ENCODE data around the gene SMIM13.

DNA sequence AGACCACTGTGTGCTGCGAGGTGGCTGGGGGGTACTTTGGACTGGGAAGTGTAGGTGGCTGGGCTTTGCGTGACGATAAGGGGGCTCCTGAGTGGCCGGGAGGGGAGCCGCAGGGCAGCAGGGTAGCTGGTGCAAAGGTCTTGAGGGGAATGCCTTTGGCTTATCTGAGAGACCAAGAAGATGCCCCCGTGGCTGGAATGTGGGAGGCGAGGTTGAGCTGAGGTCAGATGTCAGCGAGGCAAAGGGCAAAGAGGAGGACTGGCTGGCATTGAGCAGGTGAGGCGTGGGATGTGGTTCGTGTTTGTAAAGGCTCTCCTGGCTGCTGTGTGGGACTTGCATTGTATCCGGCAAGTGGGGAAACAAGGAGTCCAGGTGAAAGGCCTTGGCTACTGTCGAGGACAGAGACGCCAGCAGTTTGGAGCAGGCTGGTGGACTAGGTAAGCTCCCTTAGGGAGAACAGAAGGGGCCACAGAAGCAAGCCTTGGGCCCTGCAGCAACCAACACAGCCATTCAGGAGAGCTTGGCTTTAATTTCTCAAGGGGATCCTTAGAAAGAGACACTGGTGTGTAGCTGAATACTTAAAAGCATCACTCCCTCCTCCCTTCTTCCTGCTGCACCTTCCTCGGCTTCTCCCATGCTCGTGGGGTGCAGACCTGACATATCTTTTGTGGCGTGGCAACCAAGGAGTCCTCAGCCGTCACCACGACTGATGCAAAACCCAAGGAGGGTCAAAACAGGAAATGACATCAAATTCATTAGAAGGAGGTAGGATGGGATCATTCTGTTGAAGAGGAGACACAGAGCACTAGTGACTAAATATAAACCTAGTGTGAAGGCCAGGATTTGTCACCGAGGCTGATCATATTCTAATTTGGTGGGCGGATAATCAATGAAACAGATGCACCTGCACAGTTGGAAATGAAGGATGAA is 71.3 kb downstream of the SMIM13 start:
- no peak for TF ChIP-seq POLR2A (IDR thresholded peaks at IDR 0.05)
- TF ChIP-seq, protein P1, sequence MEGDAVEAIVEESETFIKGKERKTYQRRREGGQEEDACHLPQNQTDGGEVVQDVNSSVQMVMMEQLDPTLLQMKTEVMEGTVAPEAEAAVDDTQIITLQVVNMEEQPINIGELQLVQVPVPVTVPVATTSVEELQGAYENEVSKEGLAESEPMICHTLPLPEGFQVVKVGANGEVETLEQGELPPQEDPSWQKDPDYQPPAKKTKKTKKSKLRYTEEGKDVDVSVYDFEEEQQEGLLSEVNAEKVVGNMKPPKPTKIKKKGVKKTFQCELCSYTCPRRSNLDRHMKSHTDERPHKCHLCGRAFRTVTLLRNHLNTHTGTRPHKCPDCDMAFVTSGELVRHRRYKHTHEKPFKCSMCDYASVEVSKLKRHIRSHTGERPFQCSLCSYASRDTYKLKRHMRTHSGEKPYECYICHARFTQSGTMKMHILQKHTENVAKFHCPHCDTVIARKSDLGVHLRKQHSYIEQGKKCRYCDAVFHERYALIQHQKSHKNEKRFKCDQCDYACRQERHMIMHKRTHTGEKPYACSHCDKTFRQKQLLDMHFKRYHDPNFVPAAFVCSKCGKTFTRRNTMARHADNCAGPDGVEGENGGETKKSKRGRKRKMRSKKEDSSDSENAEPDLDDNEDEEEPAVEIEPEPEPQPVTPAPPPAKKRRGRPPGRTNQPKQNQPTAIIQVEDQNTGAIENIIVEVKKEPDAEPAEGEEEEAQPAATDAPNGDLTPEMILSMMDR (IDR thresholded peaks at IDR 0.05 in 8 of 11, conservative IDR thresholded peaks at IDR 0.05 in 3 of 11) = no peak
- TF ChIP-seq POLR2AphosphoS5 (IDR thresholded peaks at IDR 0.05) = no peak
